HG02678 (cell line): ENCODE data around the gene ITIH1.

Experiments used
- ATAC-seq: cut with Tn5 transposase; IDR thresholded peaks from one replicate; pipeline ENCODE4 v1.9.1; 2021; ENCODE audit warnings: mild to moderate bottlenecking, moderate library complexity; ENCODE audit not compliant: unreplicated experiment

Gene ITIH1

DNA sequence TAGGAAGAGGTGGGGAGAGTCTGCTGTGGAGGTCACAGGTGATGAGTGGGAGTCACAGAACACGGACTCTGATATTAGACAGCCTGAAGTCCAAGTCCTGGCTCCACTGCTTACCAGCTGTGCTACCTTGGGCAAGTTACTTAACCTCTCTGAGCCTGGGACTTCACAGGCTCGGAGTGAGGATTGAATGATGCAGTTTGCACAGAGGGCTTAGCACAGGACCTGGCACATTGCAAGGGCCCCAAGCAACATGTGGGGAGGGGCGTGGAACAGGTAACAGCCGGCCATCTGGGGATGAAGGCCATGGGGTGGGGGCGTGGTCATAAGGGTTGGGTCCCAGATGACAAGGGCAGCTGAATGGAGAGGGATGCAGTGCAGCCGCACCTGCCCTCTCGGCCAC, 12.9 kb downstream of the ITIH1 start:
- ATAC-seq: no peak

DNA sequence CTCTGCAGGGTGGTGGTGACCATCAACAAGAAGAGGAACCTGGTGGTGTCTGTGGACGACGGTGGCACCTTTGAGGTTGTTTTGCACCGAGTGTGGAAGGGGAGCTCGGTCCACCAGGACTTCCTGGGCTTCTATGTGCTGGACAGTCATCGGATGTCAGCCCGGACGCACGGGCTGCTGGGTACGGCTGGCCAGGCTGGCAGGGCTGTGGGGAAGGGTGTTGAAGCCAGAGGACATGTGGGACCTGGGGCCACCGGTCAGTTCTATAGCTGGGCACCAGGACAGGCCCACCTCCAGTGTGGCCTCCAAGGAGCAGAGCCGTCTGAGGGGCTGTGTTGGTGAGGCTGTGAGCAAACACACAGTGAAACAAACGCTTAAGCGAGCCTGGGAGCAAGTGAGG, 13.3 kb downstream of the ITIH1 start:
- no peak for ATAC-seq

DNA sequence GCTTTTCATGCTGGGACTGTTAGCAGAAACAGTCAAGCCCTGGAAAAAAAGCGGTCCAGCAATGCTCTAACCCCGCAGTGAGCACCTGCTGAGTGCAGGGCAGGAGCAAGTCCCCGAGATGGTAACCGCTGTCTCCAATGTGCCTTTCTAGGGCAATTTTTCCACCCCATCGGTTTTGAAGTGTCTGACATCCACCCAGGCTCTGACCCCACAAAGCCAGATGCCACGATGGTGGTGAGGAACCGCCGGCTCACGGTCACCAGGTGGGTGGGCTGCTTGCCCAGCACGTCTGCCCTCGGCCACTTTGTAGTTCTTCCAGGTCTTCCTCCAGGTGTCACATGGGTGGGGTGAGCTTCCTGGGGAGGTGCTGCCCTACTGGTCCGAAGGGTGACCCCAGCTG, 14.0 kb downstream of the ITIH1 start:
- ATAC-seq: no peak

DNA sequence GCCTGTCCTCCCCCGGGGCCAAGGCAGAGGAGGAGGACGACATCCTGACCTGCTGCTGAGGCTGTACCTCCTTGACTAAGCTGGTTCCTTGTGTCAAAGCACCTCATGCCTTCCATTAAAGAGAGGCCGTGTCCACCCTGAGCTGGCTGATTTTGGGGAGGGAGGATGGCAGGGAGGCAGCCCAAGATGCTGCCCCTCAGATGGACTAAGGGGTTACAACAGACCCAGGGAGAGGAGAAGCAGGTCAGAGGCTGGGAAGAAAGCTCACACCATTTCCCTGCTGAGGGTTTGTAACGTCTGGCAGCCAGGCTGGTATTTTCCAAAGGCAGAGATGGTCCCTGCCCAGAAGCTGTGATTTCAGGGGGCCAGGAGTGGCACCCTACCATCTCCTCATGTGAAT, 14.5 kb downstream of the ITIH1 start:
- ATAC-seq: no peak

DNA sequence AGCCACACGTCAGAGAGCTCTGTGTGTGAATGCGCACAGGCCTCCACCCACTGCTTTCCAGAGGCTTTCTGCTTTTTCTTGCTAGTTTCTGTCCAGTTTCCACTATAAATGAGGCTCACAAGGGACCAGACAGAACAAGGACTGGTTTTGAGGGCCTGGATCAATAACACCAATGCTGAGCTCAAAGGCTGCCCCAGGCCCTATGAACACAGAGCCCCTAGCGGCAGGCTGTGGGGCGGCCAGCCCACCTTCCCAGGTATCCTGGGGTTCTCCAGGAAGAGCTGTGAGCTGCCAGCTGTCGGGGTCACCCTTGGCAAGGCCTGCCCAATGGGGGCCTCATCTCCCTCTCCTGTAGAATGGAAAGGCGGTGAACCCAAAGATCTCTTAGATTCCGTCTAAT, 15.0 kb downstream of the ITIH1 start:
- ATAC-seq: no peak

DNA sequence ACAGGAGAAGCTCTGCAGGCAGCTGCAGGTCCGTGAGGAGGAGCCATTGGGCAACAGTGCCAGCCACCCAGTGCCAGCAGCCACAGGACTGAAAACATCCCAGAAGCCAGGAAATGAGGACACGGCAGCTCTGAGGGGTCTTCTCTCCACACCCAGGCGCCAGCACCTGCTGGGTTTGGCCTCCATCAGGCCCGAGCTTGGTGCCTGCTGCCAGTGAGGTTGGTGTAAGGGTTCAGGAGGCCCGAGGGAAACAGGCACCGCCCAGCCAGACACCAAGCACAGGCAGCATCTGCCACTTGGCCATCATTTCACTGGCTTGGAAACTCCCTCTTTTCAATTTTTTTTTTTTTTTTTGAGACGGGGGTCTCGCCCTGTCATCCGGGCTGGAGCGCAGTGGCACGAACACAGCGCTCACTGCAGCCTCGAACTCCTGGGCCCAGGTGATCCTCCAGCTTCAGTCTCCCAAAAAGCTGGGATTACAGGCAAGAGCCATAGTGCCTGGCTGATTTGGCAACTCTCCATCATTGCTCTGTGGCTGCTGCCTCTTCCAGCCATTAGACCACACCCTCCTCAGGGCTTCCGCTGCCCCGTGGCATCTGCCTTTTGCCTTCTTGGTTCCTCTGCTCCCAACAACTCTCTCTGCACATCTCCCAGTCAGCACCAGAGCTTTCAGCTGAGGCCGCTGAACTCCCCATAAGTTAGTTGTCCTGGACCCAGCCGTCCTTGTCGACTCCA, 15.7 kb downstream of the ITIH1 start:
- ATAC-seq: no peak

DNA sequence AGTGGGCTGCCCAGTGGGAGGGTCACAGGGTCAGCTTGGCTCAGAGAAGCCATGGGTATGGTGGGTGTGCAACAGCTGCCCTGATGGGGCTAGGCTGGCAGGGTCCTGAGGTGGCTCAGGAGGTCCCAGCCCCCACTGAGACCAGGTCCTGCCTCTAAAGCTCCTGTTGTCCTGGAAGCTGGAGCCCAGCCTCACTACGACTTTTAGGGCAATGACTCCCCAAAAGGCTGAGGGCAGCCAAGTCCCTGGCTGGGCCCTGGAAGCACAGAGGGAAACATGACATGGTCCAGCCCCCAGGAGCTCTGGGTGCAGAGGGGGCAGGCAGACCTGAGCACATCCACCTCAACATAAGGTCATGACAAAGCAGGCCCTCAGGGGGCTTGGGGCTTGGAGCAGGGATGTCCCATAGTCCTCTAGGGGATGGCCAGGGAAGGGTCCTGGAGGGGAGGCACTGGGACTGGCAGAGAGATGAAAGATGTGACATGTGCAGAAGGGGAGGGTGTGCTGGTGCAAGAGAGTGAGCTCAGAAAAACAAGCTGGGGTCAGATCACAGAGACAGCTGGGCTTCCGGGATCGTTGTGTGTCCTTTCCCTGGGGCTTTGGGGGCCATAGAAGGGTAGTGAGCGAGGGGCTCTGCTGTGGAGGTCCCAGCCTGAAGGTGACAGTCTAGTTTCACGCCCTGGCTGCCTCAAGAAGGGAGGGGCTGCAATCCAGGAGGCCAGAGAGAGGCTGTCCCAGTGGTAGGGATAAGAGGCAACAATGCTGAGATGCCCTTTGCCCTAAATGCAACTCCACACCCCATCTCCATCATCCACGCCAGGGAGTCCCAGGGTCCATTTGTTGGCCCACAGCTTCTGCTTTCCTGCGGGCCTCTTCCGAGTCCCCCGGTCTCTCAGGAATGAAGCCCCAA, 16.6 kb downstream of the ITIH1 start:
- ATAC-seq: no peak

DNA sequence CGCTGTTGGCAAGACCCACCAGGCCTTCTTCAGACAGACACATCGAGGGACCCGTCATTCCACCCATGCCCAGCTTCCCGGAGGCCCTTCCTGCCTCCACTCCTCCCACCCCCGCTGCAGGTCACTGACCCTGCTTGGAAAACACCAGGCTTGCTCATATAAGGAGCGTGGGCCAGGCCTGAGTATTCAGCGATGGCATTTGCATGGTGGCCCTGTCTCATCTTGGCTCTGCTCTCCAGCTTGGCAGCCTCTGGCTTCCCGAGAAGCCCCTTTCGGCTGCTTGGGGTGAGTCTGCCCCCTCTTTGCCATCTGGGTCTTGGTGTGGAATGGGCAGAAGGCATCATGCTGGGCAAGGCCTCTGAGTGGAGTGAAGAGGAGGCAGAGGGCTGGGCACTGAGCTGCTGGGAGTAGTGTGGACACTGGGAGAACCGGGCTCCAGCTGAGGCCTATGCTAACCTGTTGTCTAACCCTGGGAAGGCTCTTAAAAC, 17.3 kb downstream of the ITIH1 start, which contains the start of gene ITIH3:
Gene ITIH3, plus strand, starts transcription at position 185 of the 488 bp plus-strand sequence. Its CDS starts 8 bp downstream, at position 193.
- no peak for ATAC-seq

DNA sequence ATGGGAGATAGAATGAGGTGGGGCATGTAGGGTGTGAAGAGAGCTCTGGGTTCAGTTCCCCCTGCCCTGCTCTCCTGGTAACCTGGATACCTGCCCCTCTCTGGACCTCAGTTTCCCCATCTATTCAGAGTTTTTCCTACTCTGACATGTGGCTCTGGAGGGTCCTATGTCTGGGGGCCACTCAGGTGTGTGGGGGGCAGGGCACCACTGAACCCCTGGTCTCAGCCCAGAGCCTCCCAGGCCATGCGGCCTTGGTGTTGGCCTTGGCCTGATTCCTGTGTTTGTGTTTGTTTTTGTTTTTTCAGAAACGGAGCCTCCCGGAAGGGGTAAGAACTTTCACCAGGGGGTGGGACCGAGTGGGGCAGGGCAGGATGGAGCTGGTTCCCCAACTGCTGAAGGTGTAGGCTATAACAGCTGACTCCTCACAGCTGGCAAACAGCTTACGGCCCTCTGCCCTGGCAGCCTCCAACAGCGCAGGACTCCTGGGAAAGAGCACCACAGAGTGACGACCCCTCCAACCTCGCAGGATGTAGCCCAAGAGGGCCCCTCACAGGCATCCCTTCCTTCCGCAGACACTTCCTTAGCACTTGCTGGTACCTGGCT, 18.0 kb downstream of the ITIH1 start:
- no peak for ATAC-seq

DNA sequence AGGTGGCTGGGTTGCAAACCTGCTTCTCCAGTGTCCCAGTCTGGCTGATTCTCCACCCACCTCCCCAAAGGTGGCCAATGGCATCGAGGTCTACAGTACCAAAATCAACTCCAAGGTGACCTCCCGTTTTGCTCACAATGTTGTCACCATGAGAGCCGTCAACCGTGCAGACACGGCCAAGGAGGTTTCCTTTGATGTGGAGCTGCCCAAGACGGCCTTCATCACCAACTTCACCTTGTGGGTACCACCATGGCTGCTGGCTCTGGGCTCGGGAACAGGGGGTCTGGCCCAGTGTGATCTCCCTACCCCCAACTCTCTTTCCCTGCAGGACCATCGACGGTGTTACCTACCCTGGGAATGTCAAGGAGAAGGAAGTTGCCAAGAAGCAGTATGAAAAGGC, 19.0 kb downstream of the ITIH1 start:
- ATAC-seq: no peak

DNA sequence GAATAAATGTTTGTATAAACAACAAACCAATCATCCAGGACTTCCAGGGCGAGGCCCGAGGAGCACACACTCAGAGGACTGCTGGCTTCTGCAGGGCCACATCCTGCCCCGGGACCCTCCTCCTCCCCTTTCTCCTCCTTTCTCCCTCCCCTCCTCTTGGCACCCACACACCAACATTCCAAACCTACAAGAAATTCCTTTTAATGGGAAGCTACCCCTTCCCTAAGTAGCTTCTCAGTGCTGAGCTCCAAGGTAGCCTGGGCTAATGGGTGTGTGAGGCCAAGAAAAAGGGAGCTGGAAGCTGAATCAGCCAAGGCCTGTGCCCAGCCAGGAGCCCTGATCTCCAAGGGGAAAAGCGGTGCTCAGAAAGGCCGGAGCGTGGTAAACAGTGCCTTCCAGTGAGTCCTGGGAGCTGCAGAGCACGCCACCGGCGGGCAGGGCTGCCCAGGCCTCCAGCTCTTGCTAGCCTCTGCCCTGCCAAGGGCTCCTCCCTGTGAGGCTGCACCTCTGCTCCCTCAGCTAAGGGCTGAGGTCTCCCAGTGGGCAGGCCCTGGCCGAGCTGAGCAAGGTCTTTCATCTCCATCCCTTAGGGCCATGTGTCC, 21.1 kb downstream of the ITIH1 start:
- ATAC-seq: no peak

DNA sequence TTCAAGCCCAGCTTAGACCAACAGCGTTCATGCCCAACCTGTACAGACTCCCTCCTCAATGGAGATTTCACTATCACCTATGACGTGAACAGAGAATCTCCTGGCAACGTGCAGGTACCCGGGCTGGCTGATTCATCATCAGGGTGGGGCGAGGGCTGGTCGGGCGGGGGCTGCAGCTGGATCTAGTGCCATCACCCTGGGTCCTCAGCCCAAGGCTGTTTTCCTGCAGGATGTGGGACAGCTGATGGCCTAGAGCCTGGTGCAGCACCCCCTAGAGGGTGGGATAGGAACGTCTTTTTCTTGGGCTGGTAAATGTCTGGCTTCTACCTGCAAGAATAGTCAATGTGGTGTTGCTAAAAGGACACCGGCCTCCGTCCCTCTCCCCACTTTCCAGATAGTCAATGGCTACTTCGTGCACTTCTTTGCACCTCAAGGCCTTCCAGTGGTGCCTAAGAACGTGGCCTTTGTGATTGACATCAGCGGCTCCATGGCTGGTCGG, 21.6 kb downstream of the ITIH1 start:
- no peak for ATAC-seq

DNA sequence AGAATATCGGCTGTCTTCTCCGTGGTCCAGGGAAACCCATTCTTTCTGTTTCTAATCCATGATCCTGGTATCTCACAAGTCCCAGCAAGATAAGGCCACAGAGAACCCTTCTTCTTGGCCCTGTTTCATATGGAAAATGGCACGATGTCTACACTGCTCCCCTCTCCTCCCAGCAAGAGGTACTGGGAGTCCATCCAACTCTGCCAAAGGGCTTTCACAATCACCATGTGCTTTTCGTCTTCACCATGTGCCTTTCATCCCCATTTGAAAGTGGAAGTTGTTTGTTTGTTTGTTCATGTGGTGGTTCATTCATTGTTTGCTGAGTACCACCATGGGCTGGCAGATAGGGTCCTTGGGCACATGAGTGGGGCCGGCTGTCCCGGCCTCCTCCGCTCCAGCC, 22.7 kb downstream of the ITIH1 start:
- no peak for ATAC-seq

DNA sequence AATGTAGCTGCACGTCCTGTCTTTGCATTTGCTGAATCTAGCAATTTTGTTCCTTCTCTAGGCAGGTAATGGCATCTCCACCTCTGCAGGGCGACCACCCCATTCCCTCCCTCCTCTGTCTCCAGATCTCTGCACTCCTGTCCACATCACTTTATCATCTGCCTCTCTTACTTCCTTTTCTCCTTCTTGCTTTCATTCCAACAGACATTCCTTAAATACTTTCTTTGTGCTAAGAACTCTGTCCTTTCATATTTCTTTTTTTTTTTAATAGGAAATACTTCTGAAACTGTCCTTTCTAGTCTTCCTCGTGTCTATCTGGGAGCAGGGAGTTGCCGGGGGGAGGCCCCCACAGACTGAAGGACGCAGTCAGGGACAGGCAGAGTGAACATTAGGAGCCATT, 24.4 kb downstream of the ITIH1 start:
- ATAC-seq: no peak

DNA sequence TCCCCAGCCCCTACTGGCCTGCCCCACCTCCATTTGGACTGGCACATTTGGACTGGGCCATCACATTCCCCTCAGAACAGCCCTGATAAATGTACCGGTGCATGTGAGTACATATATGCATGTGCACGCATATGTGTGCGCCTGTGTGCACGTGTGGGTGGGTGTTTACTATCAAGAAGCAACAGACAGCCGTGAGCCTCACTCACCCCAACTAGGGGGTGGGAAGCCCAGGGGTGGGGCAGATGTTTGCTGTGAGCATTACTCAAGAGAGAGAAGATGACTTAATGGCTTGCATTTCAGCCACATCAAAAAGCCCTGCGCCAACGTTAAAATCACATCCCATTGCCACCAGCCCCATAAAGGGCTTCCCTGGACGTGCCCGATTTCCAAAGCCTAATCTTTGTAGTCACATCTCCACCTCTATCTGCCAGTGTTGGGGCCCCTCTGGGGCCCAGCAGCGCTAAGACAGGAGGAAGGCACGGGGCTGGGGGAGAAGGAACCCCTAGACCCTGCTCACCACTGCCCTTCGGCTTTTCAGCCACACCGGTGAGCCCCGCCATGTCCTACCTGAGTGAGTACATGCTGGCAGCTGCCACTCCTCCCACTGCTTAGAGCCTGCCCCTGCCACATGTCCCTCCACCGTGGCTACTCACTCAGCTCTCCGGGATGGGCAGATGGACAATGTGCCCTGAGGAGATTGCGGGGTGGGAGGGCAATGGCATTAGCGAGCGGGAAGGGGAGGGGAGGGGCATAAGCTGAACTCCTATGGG, 28.1 kb downstream of the ITIH1 start:
- ATAC-seq: no peak

DNA sequence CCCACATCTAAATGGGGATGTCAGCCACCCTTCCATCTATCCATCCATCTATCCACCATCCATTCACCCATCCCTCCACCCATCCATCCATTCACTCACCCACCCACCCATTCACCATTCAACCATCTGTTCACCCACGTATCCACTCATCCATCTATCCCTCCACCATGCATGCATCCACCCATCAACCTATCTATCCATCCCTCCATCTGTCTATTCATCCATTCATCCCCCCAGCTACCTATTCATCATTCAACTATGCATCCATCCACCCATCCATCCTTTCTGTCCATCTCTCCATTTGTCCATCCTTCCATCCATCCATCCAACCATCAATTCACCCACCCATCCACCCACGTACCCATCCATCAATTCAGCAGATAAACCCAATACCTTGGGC, 31.8 kb downstream of the ITIH1 start:
- no peak for ATAC-seq

DNA sequence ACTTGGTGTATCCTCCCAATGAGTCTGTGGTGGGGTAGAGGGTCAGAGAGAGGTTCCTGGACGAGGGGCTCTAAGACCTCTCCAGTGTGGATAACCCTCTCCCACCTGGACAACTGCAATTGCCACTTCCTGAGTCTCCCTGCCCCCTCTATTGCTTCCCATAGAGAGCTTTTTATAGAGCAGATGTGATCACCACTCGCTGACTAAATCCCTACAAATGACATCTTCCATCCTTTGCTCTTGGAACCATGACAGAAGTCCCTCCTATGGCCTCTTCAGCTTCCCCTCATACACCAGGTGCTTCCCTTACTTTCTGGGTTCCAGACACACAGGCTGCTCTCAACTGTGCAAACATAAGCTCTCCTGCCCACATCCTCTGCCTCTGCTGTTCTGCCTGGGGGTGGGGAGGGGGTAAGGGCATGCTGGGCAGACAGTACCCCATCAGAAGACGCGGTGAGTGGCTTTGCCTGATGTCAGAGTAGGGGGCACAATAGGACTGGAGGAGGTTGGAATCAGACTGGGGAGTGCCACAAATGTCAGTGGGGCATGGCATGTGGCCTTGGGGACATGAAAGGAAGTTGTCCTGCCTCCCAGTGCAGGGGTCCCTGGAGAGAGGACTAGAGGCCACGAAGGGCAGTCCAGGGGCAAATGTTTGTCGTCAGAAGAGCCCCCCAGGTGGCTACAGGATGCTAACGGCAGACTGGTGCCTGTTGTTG, 32.4 kb downstream of the ITIH1 start:
- ATAC-seq: no peak

DNA sequence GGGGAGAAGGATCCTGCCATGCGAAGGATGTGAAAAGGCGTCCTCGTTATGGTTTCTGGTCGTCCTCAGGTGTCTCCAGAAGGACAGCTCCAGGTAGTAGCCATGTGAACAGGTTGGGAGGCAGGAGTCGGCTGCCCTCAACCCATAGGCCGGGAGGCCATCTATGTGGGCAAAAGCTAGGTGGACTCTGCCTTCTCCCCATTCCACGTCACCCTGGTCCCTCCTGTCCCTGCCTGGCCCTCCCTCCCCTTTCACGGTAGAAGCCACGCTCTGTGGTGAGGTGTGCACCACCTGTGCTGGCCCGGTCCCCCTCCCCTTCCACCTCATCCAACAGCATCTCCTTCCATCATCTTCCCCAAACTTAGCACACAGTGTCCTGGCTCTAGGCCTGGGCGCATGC, 33.5 kb downstream of the ITIH1 start:
- no peak for ATAC-seq

DNA sequence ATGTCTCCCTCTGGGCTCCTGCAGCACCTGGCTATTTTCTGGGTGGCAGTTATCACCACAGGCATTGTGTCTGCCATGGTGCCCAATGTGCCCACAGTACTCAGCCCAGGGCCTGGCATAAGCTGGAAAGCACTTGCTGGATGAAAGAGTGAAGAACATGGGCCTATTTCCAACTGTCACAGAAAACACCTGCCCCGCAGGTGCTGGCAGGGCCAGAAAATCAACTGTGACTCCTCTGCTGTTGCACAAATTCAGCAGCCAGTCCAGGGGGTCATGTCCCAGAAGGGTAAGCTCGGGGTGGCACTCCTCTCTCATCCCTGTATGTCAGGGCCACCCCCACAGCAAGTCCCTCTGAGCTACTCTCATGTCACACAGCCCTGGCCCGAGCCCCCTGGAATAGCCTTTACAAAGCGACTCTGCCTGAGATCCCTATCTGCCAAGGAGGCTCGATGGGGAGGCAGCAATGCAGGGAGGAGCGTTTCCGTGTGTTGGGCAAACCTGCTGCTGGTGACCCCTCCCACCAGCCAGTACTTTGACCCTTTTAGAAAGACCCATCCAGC, 34.1 kb downstream of the ITIH1 start:
- ATAC-seq: no peak
